Neural cell (in vitro differentiated cells): ENCODE data around the gene RASA4B.
"Not testable (repeated sequence)": the region's sequence is repeated elsewhere in the genome, so short reads cannot be mapped to it uniquely, and the experiment has no call there.

Experiments used
- MXI1 ChIP-seq: fragments of 450-650 bp; conservative IDR thresholded peaks from 2 replicates; pipeline ENCODE4 v1.6.1; 2014; ENCODE audit warnings: antibody characterized with exemption, mild to moderate bottlenecking; ENCODE audit not compliant: poor library complexity, severe bottlenecking
- POLR2AphosphoS5 ChIP-seq: IDR thresholded peaks from 2 replicates; pipeline ENCODE4 v1.6.1; 2012

GRCh38 chr7:102527182-102527581, 9.6 kb upstream of the RASA4B start:
- not testable (repeated sequence) for TF ChIP-seq POLR2AphosphoS5, MXI1
